HG02938 (cell line): Measurements from ENCODE around the gene AKAP13.

Source experiments
- ATAC-seq: cut with Tn5 transposase; IDR thresholded peaks from one replicate; pipeline ENCODE4 v1.9.1; 2021; ENCODE audit warnings: mild to moderate bottlenecking, moderate library complexity; ENCODE audit not compliant: unreplicated experiment

The AKAP13 gene

GRCh38 chr15:85493260-85493659 is 112.9 kb downstream of the AKAP13 start:
- ATAC-seq: no peak

GRCh38 chr15:85494048-85494777 is 113.8 kb downstream of the AKAP13 start:
- no peak for ATAC-seq

GRCh38 chr15:85495096-85495495 is 114.7 kb downstream of the AKAP13 start:
- ATAC-seq: no peak

DNA sequence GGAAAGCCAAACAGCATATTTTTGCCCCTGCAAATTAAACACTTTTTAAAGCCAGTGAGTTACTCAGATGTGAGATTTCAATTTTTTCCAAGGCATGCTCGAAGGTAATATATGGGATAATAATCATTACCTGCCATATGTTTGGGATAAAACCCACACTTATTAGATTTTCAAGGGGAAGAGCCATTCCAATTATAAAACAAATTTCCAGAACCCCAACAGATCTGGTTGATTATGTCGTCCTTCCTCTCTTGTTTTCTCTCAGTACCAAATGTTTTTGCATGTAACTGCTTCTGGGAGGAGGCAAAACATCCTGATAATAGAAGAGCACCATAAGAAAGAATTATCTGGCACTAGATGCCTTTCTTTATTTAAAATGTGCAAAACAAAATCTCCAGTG is 115.1 kb downstream of the AKAP13 start:
- no peak for ATAC-seq

- ATAC-seq: no peak
Observed at GRCh38 chr15:85496151-85496550, 115.7 kb downstream of the AKAP13 start.

DNA sequence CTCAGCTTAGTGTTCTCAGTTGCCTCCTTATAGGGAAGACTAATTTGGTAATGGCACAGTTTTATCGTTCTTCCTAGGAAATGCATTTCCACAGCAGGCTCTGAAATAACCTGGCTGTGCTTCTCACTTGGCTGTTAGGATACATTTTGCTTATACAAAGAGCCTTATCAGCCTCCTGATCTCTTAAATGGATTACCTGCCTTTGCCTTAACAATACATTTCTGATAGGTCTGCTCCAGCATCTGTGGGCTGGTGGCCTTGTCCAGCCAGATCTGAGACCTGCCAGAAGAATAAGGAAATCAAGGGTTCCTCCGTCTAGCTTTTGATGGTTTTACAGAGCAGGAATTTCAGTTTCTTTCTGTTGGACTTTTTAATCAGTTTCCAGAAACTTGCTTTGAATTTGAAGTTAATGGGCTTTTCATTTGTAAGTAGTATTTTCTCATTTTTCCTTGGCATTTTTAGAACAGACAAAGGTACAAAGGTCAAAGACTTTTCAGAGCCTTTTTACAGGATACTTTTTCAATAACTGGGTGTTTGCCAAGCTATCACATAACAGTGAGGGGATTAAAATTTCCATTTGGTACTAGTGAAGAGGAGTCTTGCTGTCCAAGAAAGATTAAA is 116.3 kb downstream of the AKAP13 start:
- ATAC-seq: no peak

- no peak for ATAC-seq
Observed at GRCh38 chr15:85497172-85497569, 116.8 kb downstream of the AKAP13 start.

DNA sequence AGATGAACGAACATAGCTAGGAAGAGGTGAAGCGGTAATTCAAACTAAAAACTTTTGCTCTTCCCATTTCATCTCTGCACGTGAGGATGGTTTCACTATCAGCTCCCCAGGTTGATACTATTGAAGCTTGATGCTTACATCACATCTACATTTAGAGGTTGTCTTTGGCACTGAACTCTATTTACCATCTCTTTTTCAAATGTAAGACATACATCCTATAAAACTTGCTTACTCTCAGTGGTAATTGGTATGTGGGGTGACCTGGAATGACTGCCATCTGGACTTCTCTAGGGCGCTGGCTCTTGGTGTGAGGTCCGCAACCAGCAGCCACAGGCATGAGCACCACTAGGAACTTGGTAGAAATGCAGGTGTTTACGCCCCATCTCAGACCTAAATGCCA is 118.1 kb downstream of the AKAP13 start:
- no peak for ATAC-seq

DNA sequence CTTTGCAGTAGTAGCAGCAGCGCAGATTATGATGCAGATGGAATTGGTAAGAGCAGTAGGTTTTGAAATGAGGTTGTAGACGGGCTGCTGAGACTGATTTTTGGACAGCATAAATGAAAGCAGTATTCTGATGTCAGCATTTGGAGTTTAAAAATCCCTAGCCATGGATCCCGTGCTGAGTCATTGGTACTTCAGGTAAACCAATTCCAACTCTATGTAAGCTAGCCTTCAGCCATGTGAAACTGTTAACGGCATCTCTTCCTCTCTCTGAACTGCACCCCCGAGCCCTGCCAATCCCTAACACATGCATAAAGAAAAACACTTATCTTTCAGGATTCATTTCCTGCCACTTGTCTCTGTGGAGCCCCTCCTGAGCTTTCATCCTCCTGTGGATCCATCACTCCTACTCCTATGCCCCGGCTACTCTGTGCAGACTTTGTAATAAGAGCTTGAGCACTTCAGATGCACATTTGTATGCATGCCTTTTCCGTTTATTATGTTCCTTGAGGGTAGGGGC is 119.0 kb downstream of the AKAP13 start:
- no peak for ATAC-seq

- ATAC-seq: no peak
Observed at GRCh38 chr15:85500060-85500708, 119.8 kb downstream of the AKAP13 start.

- ATAC-seq: no peak
Observed at GRCh38 chr15:85500729-85501128, 120.3 kb downstream of the AKAP13 start.

GRCh38 chr15:85501574-85501973 is 121.2 kb downstream of the AKAP13 start:
- no peak for ATAC-seq

GRCh38 chr15:85503151-85503799 is 122.9 kb downstream of the AKAP13 start:
- ATAC-seq: no peak

DNA sequence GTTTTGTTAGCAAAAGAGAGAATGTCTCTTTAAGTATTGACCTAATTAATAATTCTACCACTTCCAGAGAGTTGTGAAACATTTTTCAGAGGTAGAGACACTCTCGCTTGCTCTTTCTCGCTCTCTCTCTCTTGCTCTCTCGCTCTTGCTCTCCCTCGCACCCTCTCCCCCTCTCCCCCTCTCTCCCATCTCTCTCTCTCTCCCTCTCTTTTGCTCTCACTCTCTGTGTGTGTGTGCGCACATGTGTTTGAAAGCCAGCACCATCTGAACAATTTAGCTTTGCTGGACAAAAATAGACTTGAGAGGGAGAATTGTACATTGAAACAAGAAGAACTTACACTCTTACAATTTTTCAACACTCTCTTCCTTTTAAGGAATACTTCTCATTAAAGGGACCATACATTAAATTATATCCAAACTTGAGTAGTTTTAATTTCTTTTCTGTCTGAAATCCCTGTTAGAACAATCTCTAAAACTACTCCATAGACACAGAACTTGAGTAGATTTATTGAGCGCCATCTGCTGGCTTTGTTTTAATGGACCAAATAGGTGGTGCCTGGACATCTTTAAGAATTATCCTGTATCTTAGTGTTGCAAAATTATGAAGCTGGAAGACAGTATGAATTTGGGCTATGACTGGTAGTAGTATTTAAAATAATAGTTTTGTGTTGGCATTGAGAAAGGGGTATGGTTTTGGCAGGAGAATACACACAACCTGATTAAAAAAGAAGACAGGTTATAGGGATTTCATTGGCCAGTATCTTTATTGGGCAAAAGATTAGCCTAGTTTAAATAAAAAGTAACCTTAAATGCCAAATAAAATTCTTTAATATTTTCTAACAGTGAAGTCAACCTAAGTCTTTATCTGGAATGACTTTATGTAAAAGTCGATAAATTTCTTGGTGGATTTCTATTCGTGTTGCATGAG is 124.6 kb downstream of the AKAP13 start:
- ATAC-seq: no peak

DNA sequence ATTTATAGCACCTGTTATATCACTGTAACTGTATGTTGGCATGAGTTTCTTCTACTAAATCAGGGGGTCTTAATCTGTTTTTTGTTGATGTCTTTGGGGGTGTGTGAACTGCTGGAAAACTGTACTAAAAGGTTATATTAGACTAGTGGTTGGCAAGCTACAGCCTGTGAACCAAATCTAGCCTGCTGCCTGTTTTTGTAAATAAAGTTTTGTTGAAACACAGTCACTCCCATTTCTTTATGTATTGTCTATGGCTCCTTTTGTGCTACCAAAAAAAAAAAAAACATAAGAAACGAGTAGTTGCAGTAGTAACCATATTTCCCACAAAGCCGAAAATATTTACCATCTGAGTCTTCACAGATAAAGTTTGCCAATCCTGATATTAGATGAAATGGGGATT is 126.7 kb downstream of the AKAP13 start:
- ATAC-seq: no peak

DNA sequence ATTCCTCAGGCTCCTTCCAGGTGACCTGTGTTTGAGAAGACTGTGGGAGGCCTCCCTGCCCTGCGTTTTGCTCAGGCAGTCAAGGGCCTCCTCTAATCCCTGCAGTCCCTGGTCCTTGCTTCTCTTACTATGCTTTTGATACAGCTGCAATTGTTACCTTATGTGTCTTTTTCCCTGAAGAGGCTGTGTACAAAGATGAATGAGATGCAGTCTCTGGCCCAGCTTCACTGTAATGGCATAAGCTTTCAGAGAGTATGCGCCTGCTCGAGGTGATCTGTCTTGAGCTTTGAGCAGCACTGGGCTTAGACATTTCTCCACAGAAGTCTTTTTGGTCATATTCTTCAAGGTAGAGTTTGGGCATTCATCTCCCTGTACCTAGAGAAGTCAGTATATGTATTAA is 129.6 kb downstream of the AKAP13 start:
- no peak for ATAC-seq

DNA sequence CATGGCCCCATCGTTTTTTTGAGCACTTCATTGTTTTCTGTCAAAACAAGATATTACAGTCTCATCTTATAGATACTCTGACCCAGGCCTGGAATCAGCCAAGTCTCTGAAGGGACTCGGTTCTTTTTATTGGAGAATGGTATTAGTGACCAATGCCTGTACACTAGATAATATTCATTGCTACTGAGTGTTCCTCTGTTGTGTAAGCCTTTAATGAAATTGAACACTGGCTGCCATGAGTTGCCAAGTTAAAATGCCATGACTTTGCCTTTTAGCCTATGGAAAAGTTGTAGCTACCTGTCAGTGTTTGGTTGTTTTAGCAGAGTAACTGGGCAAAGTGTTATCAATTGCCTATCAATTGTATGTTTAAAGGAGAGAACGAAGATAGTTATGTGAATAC is 134.0 kb downstream of the AKAP13 start:
- ATAC-seq: no peak

DNA sequence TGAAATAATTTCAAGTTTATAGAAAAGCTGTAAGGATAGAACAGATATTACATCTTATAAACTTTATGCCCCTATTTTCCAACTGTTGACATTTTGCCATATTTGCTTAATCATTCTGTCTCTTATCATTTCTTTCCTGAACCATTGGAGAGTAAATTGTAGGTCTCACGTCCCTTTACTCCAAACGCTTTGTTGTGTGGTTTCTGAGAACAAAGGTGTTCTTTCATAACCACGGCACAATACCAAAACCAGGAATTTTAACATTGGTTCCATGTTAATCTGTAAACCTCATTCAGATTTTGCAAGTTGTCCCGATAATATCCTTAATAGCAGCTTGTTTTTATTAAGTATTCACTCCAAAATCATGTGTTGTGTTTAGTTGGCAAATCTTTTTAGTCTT is 134.8 kb downstream of the AKAP13 start:
- ATAC-seq: no peak

DNA sequence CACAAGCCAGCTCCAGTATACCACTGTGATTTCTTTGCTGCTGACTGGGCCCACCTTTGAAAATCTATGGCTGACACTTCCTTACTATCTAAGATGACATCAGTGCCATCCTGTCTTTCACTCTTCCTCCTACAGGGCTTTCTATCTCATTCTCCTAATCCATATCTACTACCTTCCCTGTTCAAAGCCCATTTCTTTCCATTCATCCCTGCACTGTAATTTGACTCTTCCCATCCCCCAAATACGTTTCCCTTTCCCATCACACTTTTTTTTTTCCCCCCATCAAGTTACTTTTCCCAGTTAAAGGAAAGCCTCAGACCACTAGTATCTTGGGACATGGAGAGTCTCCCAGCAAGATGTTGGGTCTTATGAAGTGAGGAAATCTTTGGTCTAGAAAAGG is 136.7 kb downstream of the AKAP13 start:
- ATAC-seq: no peak

- ATAC-seq: no peak
Observed at GRCh38 chr15:85518979-85519761, 138.8 kb downstream of the AKAP13 start.
